ENCODE results near the gene CACNA2D3.

DNA sequence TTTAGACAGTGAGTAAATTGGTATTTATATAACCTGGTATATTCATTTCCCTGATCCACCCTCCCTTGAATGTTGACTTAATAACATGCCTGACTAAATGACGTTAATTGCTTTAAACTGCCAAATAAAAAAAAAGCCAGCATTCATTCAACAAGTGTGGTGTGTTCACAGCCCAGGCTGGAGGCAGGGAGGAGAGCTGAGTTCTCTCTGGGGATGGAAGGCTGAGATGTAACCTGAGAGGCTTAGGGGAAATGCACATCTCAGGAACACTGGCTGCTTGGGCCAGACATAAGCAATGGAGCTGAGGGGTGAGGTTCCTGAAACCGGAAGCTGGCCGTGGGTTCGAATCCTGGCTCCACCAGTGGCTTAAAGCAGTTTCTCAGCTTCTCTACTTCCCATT lies 17.3 kb downstream of the CACNA2D3 start:
- TF ChIP-seq, protein P1, sequence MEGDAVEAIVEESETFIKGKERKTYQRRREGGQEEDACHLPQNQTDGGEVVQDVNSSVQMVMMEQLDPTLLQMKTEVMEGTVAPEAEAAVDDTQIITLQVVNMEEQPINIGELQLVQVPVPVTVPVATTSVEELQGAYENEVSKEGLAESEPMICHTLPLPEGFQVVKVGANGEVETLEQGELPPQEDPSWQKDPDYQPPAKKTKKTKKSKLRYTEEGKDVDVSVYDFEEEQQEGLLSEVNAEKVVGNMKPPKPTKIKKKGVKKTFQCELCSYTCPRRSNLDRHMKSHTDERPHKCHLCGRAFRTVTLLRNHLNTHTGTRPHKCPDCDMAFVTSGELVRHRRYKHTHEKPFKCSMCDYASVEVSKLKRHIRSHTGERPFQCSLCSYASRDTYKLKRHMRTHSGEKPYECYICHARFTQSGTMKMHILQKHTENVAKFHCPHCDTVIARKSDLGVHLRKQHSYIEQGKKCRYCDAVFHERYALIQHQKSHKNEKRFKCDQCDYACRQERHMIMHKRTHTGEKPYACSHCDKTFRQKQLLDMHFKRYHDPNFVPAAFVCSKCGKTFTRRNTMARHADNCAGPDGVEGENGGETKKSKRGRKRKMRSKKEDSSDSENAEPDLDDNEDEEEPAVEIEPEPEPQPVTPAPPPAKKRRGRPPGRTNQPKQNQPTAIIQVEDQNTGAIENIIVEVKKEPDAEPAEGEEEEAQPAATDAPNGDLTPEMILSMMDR (IDR thresholded peaks at IDR 0.05; ENCODE audit: low read depth, low read length, missing input control), result no peak
- TF ChIP-seq SP1 (IDR thresholded peaks at IDR 0.05), result no peak
- TF ChIP-seq JUND (IDR thresholded peaks at IDR 0.05), result no peak
- TF ChIP-seq, protein P2, sequence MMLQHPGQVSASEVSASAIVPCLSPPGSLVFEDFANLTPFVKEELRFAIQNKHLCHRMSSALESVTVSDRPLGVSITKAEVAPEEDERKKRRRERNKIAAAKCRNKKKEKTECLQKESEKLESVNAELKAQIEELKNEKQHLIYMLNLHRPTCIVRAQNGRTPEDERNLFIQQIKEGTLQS (IDR thresholded peaks at IDR 0.05), result no peak
- TF ChIP-seq FOXA2 (IDR thresholded peaks at IDR 0.05), result no peak
